Colonic mucosa (tissue), 4 donors: Measurements from ENCODE around the gene SGPL1. TPM values are rescaled to one million over a fixed set of nuclear protein-coding genes. Genes with fewer than 3 reads are reported as not detected.
"Not testable (repeated sequence)": the region's sequence is repeated elsewhere in the genome, so short reads cannot be mapped to it uniquely, and the experiment has no call there.

Experiments
- DNase-seq: peaks from one replicate; pipeline ENCODE4 v3.0.0-alpha.2; 2020
- H3K27ac ChIP-seq: fragments of 200-600 bp; one replicate; pipeline ENCODE4 v1.8.0; 2021
- H3K27me3 ChIP-seq: fragments of 200-600 bp; one replicate; pipeline ENCODE4 v1.8.0; 2021
- H3K36me3 ChIP-seq: fragments of 200-600 bp; one replicate; pipeline ENCODE4 v1.8.0; 2021
- H3K4me1 ChIP-seq: fragments of 200-600 bp; one replicate; pipeline ENCODE4 v1.8.0; 2021; ENCODE audit warnings: mild to moderate bottlenecking
- H3K4me3 ChIP-seq: fragments of 200-600 bp; one replicate; pipeline ENCODE4 v1.8.0; 2021
- H3K9ac ChIP-seq, 2 donors: one replicate each; pipeline ENCODE4 v1.7.0; 2013; ENCODE audit warnings: control low read depth in 2 of 2, low read depth in 2 of 2, low read length in 2 of 2
- H3K9me3 ChIP-seq: fragments of 200-600 bp; one replicate; pipeline ENCODE4 v1.8.0; 2021
- intact Hi-C: fragments of 100-400 bp; cut with DNase I; formaldehyde crosslinking; loops from one replicate; pipeline ENCODE4 v1.14.1; 2022
- total RNA-seq, 2 donors: library from RNA; stranded (reverse); fragmentation: NEBNext Ultra II Directional in 1 of 2; extraction: Animal tissue kit (Norgen Biotek cat#: 25700) in 1 of 2; gene quantifications; one replicate each; pipeline ENCODE4 v1.2.1, GENCODE V29; 2021
- TF ChIP-seq, protein P1 (sequence below): fragments of 200-600 bp; IDR thresholded peaks from one replicate; pipeline ENCODE4 v1.8.0; 2022; ENCODE audit warnings: antibody characterized with exemption, mild to moderate bottlenecking
- donor health status: healthy.
- donor health status: DM: no; HTN: no; CAD: no.
- donor health status: DM: no; HTN: no; CAD: no.

Gene SGPL1, protein sequence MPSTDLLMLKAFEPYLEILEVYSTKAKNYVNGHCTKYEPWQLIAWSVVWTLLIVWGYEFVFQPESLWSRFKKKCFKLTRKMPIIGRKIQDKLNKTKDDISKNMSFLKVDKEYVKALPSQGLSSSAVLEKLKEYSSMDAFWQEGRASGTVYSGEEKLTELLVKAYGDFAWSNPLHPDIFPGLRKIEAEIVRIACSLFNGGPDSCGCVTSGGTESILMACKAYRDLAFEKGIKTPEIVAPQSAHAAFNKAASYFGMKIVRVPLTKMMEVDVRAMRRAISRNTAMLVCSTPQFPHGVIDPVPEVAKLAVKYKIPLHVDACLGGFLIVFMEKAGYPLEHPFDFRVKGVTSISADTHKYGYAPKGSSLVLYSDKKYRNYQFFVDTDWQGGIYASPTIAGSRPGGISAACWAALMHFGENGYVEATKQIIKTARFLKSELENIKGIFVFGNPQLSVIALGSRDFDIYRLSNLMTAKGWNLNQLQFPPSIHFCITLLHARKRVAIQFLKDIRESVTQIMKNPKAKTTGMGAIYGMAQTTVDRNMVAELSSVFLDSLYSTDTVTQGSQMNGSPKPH
- 10 to 100 TPM; 59.8 to 67.6 TPM for total RNA-seq

DNA sequence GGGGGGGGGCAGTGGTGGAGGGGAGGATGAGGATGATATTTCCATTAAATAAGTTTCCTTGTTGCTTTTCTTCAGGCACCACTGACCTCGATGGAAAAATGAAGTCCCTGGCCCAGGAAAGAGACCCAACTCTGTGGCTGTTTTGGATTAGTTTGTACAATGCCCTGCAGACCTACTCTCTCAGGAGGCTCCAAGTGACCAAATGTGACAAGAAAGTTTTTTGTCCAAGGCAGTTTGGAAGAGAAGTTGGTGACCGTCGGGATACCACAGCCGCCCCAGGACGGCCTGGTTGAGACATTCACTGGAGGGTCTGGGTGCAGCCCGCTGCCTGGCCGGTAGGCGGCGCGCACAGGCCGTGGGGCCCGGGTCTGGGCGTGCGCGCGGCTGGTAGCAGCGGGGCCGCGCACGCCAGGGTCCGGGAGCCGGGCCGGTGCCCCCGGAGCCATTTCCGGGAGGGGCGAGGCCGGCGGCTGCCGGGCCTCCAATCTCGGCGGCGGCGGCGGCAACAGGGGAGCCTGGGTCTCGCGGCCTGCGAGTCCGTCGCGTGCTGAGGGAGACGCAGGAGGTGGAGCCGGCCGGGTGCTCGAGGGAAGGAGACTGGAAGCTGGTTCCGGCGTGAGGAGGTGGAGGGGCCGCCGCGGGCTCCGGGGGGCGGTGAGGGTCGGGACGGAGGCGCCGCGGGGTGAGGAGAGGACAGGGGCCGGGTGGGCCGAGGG is at the start of gene SGPL1:
Gene SGPL1, plus strand, starts transcription at position 445 of the 716 bp plus-strand sequence. CDS start 906 bp downstream, outside the sequence.
- H3K27me3 ChIP-seq, result no peaks in the 10 kb centered on the region
- H3K36me3 ChIP-seq, result no peaks in the 10 kb centered on the region
- TF ChIP-seq, protein P1, sequence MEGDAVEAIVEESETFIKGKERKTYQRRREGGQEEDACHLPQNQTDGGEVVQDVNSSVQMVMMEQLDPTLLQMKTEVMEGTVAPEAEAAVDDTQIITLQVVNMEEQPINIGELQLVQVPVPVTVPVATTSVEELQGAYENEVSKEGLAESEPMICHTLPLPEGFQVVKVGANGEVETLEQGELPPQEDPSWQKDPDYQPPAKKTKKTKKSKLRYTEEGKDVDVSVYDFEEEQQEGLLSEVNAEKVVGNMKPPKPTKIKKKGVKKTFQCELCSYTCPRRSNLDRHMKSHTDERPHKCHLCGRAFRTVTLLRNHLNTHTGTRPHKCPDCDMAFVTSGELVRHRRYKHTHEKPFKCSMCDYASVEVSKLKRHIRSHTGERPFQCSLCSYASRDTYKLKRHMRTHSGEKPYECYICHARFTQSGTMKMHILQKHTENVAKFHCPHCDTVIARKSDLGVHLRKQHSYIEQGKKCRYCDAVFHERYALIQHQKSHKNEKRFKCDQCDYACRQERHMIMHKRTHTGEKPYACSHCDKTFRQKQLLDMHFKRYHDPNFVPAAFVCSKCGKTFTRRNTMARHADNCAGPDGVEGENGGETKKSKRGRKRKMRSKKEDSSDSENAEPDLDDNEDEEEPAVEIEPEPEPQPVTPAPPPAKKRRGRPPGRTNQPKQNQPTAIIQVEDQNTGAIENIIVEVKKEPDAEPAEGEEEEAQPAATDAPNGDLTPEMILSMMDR, result peak; percentile 97
- peak within 1 kb of the TSS; percentile 77 to 83 for H3K9ac ChIP-seq
- peak within 1 kb of the TSS; percentile 62 for H3K4me3 ChIP-seq
- peak within 1 kb of the TSS; percentile 90 for H3K27ac ChIP-seq
- DNase-seq, result peak; percentile 91
- intact Hi-C loops, result loop anchor here (1.0 kb wide), 1 partner anchor 64 kb away; no protein-coding TSS in a partner anchor
- no peaks in the 10 kb centered on the region for H3K9me3 ChIP-seq
- H3K4me1 ChIP-seq, result peaks cover 5% of the 10 kb centered on the region

DNA sequence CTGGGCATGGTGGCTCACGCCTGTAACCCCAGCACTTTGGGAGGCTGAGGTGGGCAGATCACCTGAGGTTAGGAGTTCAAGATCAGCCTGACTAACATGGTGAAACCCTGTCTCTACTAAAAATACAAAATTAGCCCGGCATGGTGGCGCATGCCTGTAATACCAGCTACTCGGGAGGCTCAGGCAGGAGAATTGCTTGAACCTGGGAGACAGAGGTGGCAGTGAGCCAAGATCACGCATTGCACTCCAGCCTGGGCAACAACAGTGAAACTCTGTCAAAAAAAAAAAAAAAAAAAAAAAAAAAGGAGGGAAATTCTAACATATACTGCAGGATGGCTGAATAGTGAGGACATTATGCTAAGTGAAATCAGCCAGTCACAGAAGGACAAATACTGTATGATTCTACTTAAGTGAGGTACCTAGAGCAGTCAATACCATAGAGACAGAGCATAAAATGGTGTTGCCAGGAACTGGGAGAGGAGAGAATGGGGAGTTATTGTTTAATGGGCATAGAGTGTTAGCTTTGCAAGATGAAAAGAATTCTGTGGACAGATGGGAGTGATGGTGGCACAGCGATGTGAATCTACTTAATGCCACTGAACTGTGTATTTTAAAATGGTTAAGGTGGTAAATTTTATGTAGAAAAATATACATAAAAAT is 47.6 kb upstream of the SGPL1 start:
- H3K27me3 ChIP-seq, H3K4me3 ChIP-seq, H3K9me3 ChIP-seq, H3K4me1 ChIP-seq, H3K9ac ChIP-seq, H3K27ac ChIP-seq, DNase-seq, H3K36me3 ChIP-seq, intact Hi-C loops: not testable (repeated sequence)

DNA sequence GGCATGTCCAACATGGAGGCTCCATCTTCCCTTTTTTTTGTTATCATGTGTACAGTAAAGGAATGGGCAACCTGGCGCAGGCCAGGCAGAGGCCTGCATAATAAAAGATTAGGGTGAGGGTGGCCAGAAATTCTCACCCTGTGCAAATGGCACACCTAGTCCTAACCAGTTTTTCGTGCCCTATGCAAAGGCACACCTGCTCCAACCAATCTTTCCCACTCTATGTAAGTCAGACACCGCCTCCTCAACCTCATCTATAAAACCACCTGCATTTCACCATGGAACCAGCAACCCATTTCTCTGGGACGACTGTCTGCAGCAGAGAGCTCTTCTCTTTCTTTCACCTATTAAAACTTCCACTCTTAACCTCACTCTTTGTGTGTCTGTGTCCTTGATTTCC is 46.6 kb upstream of the SGPL1 start:
- H3K27ac ChIP-seq, result no peak overlapping the region
- H3K9me3 ChIP-seq, result no peaks in the 10 kb centered on the region
- no peaks in the 10 kb centered on the region for H3K36me3 ChIP-seq
- intact Hi-C loops, result no loop called here
- H3K27me3 ChIP-seq, result no peaks in the 10 kb centered on the region
- no peak overlapping the region for H3K9ac ChIP-seq
- TF ChIP-seq, protein P1, result no peak
- no peak overlapping the region for H3K4me3 ChIP-seq
- no peak for DNase-seq
- no peaks in the 10 kb centered on the region for H3K4me1 ChIP-seq

DNA sequence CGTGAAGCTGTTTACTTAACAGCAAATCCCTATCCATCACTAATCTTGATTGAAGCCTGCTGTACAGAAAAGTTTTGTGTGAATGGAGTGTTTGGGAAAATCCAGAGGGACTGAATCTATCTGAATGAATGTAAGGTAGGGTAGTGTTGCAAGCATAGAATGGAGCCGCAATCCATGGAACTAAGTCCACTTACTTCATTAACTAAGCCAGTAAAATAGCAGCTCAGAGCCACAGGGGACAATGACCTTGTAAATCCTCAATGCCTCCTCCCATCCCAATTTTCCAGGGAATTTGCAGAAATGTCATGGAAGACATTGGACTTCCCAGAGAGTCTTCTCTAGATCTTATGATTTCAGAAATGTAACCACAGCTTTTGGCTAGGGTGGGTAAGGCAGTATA is 45.7 kb upstream of the SGPL1 start:
- Histone ChIP-seq H3K4me1 (no peaks in the 10 kb centered on the region), H3K9me3 (no peaks in the 10 kb centered on the region), H3K9ac (no peak overlapping the region), H3K27me3 (no peaks in the 10 kb centered on the region), H3K36me3 (no peaks in the 10 kb centered on the region), H3K4me3 (no peak overlapping the region), H3K27ac (no peak overlapping the region)
- TF ChIP-seq, protein P1, result no peak
- DNase-seq, result no peak
- intact Hi-C loops, result no loop called here

DNA sequence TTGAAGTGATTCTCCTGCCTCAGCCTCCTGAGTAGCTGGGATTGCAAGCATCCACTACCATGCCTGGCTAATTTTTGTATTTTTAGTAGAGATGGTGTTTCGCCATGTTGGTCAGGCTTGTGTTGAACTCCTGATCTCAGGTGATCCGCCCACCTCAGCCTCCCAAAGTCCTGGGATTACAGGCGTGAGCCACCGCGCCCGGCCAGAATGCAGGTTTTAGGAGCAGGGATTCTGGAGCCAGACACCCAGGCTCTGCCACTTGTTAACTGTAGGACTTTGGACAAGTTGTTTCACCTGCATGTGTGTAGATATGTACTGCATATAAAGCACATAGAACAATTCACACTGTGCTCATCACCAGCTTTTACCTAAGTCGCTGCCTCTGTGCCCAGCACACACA is 45.2 kb upstream of the SGPL1 start:
- H3K27ac ChIP-seq, H3K36me3 ChIP-seq, H3K9ac ChIP-seq, DNase-seq, H3K27me3 ChIP-seq, H3K9me3 ChIP-seq, H3K4me3 ChIP-seq, intact Hi-C loops, H3K4me1 ChIP-seq: not testable (repeated sequence)
